Endothelial cell (in vitro differentiated cells): Measurements from ENCODE around the gene DGAT2. TPM values are rescaled to one million over a fixed set of nuclear protein-coding genes. Genes with fewer than 3 reads are reported as not detected.

ENCODE experiments used
- DNase-seq: peaks from one replicate; pipeline ENCODE4 v3.0.0; 2021; ENCODE audit warnings: low spot score
- H3K27ac Mint-ChIP-seq: one replicate; pipeline ENCODE4 v1.8.0; 2021; ENCODE audit warnings: mixed read lengths, inconsistent platforms; ENCODE audit not compliant: unreplicated experiment
- H3K27me3 Mint-ChIP-seq: one replicate; pipeline ENCODE4 v1.8.0; 2021; ENCODE audit warnings: mild to moderate bottlenecking, moderate library complexity, mixed read lengths, inconsistent platforms; ENCODE audit not compliant: unreplicated experiment
- H3K36me3 Mint-ChIP-seq: one replicate; pipeline ENCODE4 v1.8.0; 2021; ENCODE audit warnings: mild to moderate bottlenecking, low read depth, mixed read lengths, inconsistent platforms; ENCODE audit not compliant: unreplicated experiment
- H3K4me1 Mint-ChIP-seq: one replicate; pipeline ENCODE4 v1.8.0; 2021; ENCODE audit warnings: mild to moderate bottlenecking, mixed read lengths, inconsistent platforms; ENCODE audit not compliant: unreplicated experiment
- H3K4me3 Mint-ChIP-seq: one replicate; pipeline ENCODE4 v1.8.0; 2021; ENCODE audit warnings: mild to moderate bottlenecking, mixed read lengths, inconsistent platforms; ENCODE audit not compliant: unreplicated experiment
- H3K9me3 Mint-ChIP-seq: one replicate; pipeline ENCODE4 v1.8.0; 2021; ENCODE audit warnings: mixed read lengths, inconsistent platforms; ENCODE audit not compliant: unreplicated experiment
- CTCF ChIP-seq: fragments of 200-600 bp; sonication (generic); IDR thresholded peaks from one replicate; pipeline ENCODE4 v1.5.0; 2021; ENCODE audit warnings: antibody characterized with exemption; ENCODE audit not compliant: unreplicated experiment
- total RNA-seq: library from RNA; stranded (reverse); fragmentation: NEBNext Ultra II Directional; extraction: Animal tissue kit (Norgen Biotek cat#: 25700); gene quantifications from one replicate; pipeline ENCODE4 v1.2.1, GENCODE V29; 2021; ENCODE audit not compliant: unreplicated experiment

The DGAT2 gene
- total RNA-seq, 1 donor from 2014 or later: 0.51 TPM

GRCh38 chr11:75823946-75824345 lies 55.4 kb downstream of the DGAT2 start:
- H3K9me3 Mint-ChIP-seq: no peaks in the 10 kb centered on the region
- H3K27me3 Mint-ChIP-seq: no peaks in the 10 kb centered on the region
- TF ChIP-seq CTCF: no peak
- no peaks in the 10 kb centered on the region for H3K36me3 Mint-ChIP-seq
- DNase-seq: no peak
- peaks cover 23% of the 10 kb centered on the region for H3K4me1 Mint-ChIP-seq
- H3K4me3 Mint-ChIP-seq: no peak overlapping the region
- peak overlapping the region; percentile 6 for H3K27ac Mint-ChIP-seq

GRCh38 chr11:75826461-75827230 lies 58.1 kb downstream of the DGAT2 start:
- Mint-ChIP-seq H3K4me1 (peaks cover 23% of the 10 kb centered on the region), H3K9me3 (no peaks in the 10 kb centered on the region), H3K36me3 (no peaks in the 10 kb centered on the region), H3K27me3 (peaks cover 2% of the 10 kb centered on the region), H3K27ac (peak overlapping the region; percentile 94), H3K4me3 (peak overlapping the region; percentile 42)
- no peak for DNase-seq
- TF ChIP-seq CTCF: no peak

- peaks cover 2% of the 10 kb centered on the region for H3K27me3 Mint-ChIP-seq
- no peak for TF ChIP-seq CTCF
- no peak for DNase-seq
- no peaks in the 10 kb centered on the region for H3K36me3 Mint-ChIP-seq
- no peak overlapping the region for H3K4me3 Mint-ChIP-seq
- H3K4me1 Mint-ChIP-seq: peaks cover 23% of the 10 kb centered on the region
- no peaks in the 10 kb centered on the region for H3K9me3 Mint-ChIP-seq
- peak overlapping the region; percentile 94 for H3K27ac Mint-ChIP-seq
Observed at GRCh38 chr11:75827562-75827961, 59.0 kb downstream of the DGAT2 start.

- H3K4me3 Mint-ChIP-seq: no peak overlapping the region
- TF ChIP-seq CTCF: no peak
Observed at GRCh38 chr11:75831915-75832502, 63.4 kb downstream of the DGAT2 start.

GRCh38 chr11:75834728-75835127 lies 66.2 kb downstream of the DGAT2 start:
- no peak for TF ChIP-seq CTCF
- no peaks in the 10 kb centered on the region for H3K9me3 Mint-ChIP-seq
- H3K27ac Mint-ChIP-seq: no peak overlapping the region
- peaks cover 3% of the 10 kb centered on the region for H3K27me3 Mint-ChIP-seq
- H3K36me3 Mint-ChIP-seq: peaks cover 7% of the 10 kb centered on the region
- no peaks in the 10 kb centered on the region for H3K4me1 Mint-ChIP-seq
- H3K4me3 Mint-ChIP-seq: no peak overlapping the region
- DNase-seq: no peak

More at GRCh38 chr11:75831915-75832502, 63.4 kb downstream of the DGAT2 start:
- H3K27ac Mint-ChIP-seq: no peak overlapping the region
- H3K4me1 Mint-ChIP-seq: peaks cover 9% of the 10 kb centered on the region
- peaks cover 7% of the 10 kb centered on the region for H3K36me3 Mint-ChIP-seq
- H3K27me3 Mint-ChIP-seq: peaks cover 2% of the 10 kb centered on the region
- DNase-seq: no peak
- no peaks in the 10 kb centered on the region for H3K9me3 Mint-ChIP-seq
